Stimulated activated CD8-positive, alpha-beta memory T cell treated with anti-CD3 and anti-CD28 coated beads, Interleukin-2, amount 100 ng/mL, for 48 hours (primary cell): ENCODE results near the gene TRRAP.
"Not testable (repeated sequence)": the region's sequence is repeated elsewhere in the genome, so short reads cannot be mapped to it uniquely, and the experiment has no call there.

Source experiments
- DNase-seq, 2 donors: peaks; one replicate each; pipeline ENCODE4 v3.0.0-alpha.2; 2020; ENCODE audit warnings: low read depth in 2 of 2

The TRRAP gene

GRCh38 chr7:99029466-99030435, 151.4 kb downstream of the TRRAP start:
- no peak for DNase-seq

- DNase-seq: no peak
Observed at GRCh38 chr7:99030457-99030856, 152.1 kb downstream of the TRRAP start.

- no peak for DNase-seq
Observed at GRCh38 chr7:99030951-99031350, 152.6 kb downstream of the TRRAP start.

- no peak for DNase-seq
Observed at GRCh38 chr7:99031496-99031895, 153.2 kb downstream of the TRRAP start.

- DNase-seq: no peak
Observed at GRCh38 chr7:99032928-99033327, 154.6 kb downstream of the TRRAP start.

- DNase-seq: no peak
Observed at GRCh38 chr7:99033765-99034164, 155.4 kb downstream of the TRRAP start.

- DNase-seq: no peak
Observed at GRCh38 chr7:99034932-99035722, 156.8 kb downstream of the TRRAP start.

- no peak for DNase-seq
Observed at GRCh38 chr7:99035723-99036545, 157.6 kb downstream of the TRRAP start.

GRCh38 chr7:99036546-99037111, 158.3 kb downstream of the TRRAP start:
- DNase-seq: no peak

- no peak for DNase-seq
Observed at GRCh38 chr7:99037327-99037940, 159.1 kb downstream of the TRRAP start.

- no peak for DNase-seq
Observed at GRCh38 chr7:99038086-99038855, 159.9 kb downstream of the TRRAP start.

- no peak for DNase-seq
Observed at GRCh38 chr7:99039384-99039891, 161.1 kb downstream of the TRRAP start.

- peak; percentile 25 to 32 for DNase-seq
Observed at GRCh38 chr7:99040104-99040958, 162.0 kb downstream of the TRRAP start.

- DNase-seq: no peak
Observed at GRCh38 chr7:99041526-99041925, 163.2 kb downstream of the TRRAP start.

GRCh38 chr7:99042957-99043356, 164.6 kb downstream of the TRRAP start:
- DNase-seq: no peak

- not testable (repeated sequence) for DNase-seq
Observed at GRCh38 chr7:99044858-99045257, 166.5 kb downstream of the TRRAP start.

- not testable (repeated sequence) for DNase-seq
Observed at GRCh38 chr7:99046262-99046661, 167.9 kb downstream of the TRRAP start.

- DNase-seq: no peak
Observed at GRCh38 chr7:99046722-99047121, 168.4 kb downstream of the TRRAP start.

GRCh38 chr7:99047526-99048077, 169.3 kb downstream of the TRRAP start:
- no peak for DNase-seq
